ENCODE measurements around the gene LRRC38. TPM values are rescaled to one million over a fixed set of nuclear protein-coding genes. Genes with fewer than 3 reads are reported as not detected.

LRRC38 gene
- total and polyA plus RNA-seq, 2 donors (not counting 1 experiment from before 2014, with no cell fraction given): not detected

DNA sequence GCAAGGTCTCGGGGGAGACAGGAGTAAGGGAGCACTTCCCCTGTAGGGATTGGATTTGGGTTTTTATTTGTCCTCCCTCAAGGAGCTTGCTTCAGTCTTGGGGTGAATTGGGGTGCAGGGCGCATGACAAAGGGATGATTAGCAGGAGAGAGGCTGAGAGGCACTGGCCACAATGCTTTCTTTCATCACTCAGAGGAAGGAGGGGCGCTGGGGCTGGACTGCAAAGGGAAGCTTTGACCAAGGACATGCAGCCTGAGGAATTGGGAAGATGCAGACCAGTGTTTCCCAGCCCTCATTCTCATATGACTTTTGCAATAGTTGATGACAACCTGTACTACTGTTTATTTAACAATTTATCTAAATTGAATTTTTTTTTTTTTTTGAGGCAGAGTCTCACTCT is 35.7 kb upstream of the LRRC38 start:
- Histone ChIP-seq H3K9ac (ENCODE audit: insufficient read depth, low read length) (no peak overlapping the region), H4K20me1 (ENCODE audit: control insufficient read depth, extremely low read depth, insufficient read depth, low read length) (no peaks in the 10 kb centered on the region), H3K36me3 (ENCODE audit: control insufficient read depth, insufficient read depth, low read length) (no peaks in the 10 kb centered on the region), H3K4me2 (ENCODE audit: extremely low read depth, insufficient read depth, low read length) (no peak overlapping the region), H3K4me3 (replicated peaks in 1 of 4; ENCODE audit: control extremely low read depth in 1 of 4, insufficient read depth in 1 of 4, low read depth in 3 of 4, low read length in 4 of 4) (no peak overlapping the region), H3K27me3 (ENCODE audit: control insufficient read depth, insufficient read depth, low read length) (no peaks in the 10 kb centered on the region), H3K4me1 (ENCODE audit: control insufficient read depth, extremely low read depth, insufficient read depth, low read length) (no peaks in the 10 kb centered on the region), H3K79me2 (ENCODE audit: control insufficient read depth, insufficient read depth, low read length) (no peaks in the 10 kb centered on the region), H3K27ac (ENCODE audit: insufficient read depth, low read length) (no peak overlapping the region), H2AFZ (ENCODE audit: low read length) (no peak overlapping the region), H3K9me3 (ENCODE audit: control insufficient read depth, insufficient read depth, low read depth, low read length) (no peaks in the 10 kb centered on the region)
- DNase-seq (ENCODE audit: low read depth in 2 of 2): no peak
- TF ChIP-seq EZH2 (IDR thresholded peaks at IDR 0.05; ENCODE audit: low read length, missing control alignments): no peak
- TF ChIP-seq, protein P1, sequence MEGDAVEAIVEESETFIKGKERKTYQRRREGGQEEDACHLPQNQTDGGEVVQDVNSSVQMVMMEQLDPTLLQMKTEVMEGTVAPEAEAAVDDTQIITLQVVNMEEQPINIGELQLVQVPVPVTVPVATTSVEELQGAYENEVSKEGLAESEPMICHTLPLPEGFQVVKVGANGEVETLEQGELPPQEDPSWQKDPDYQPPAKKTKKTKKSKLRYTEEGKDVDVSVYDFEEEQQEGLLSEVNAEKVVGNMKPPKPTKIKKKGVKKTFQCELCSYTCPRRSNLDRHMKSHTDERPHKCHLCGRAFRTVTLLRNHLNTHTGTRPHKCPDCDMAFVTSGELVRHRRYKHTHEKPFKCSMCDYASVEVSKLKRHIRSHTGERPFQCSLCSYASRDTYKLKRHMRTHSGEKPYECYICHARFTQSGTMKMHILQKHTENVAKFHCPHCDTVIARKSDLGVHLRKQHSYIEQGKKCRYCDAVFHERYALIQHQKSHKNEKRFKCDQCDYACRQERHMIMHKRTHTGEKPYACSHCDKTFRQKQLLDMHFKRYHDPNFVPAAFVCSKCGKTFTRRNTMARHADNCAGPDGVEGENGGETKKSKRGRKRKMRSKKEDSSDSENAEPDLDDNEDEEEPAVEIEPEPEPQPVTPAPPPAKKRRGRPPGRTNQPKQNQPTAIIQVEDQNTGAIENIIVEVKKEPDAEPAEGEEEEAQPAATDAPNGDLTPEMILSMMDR (conservative IDR thresholded peaks at IDR 0.05 in 1 of 2, IDR thresholded peaks at IDR 0.05 in 1 of 2; ENCODE audit: low read depth in 1 of 2, low read length in 2 of 2): no peak

DNA sequence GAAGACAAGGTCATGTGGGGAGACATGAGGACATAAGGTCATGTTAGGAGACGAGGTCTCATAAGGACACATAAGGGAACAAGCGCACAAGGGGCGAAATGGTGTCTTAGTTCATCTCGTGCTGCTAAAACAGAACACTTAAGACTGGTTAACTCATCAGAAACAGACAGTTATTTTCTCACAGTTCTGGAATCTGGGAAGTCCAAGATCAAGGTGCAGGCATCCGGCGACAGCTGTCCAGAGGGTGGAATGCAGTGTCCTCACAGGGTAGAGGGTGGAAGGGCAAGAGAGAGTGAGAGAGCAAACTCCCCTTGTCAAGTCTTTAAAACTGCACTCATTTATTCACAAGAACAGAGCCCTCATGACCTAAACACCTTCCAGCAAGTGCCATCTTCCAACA is 35.2 kb upstream of the LRRC38 start:
- no peaks in the 10 kb centered on the region for H3K36me3 ChIP-seq (ENCODE audit: control insufficient read depth, insufficient read depth, low read length)
- no peak for TF ChIP-seq EZH2 (IDR thresholded peaks at IDR 0.05; ENCODE audit: low read length, missing control alignments)
- TF ChIP-seq, protein P1 (conservative IDR thresholded peaks at IDR 0.05 in 1 of 2, IDR thresholded peaks at IDR 0.05 in 1 of 2; ENCODE audit: low read depth in 1 of 2, low read length in 2 of 2): no peak
- no peak for DNase-seq (ENCODE audit: low read depth in 2 of 2)
- H3K4me3 ChIP-seq (replicated peaks in 1 of 4; ENCODE audit: control extremely low read depth in 1 of 4, insufficient read depth in 1 of 4, low read depth in 3 of 4, low read length in 4 of 4): no peak overlapping the region
- H4K20me1 ChIP-seq (ENCODE audit: control insufficient read depth, extremely low read depth, insufficient read depth, low read length): no peaks in the 10 kb centered on the region
- H3K9me3 ChIP-seq (ENCODE audit: control insufficient read depth, insufficient read depth, low read depth, low read length): no peaks in the 10 kb centered on the region
- H3K27ac ChIP-seq (ENCODE audit: insufficient read depth, low read length): no peak overlapping the region
- no peak overlapping the region for H3K9ac ChIP-seq (ENCODE audit: insufficient read depth, low read length)
- H2AFZ ChIP-seq (ENCODE audit: low read length): no peak overlapping the region
- H3K4me2 ChIP-seq (ENCODE audit: extremely low read depth, insufficient read depth, low read length): no peak overlapping the region
- H3K27me3 ChIP-seq (ENCODE audit: control insufficient read depth, insufficient read depth, low read length): no peaks in the 10 kb centered on the region
- no peaks in the 10 kb centered on the region for H3K4me1 ChIP-seq (ENCODE audit: control insufficient read depth, extremely low read depth, insufficient read depth, low read length)
- no peaks in the 10 kb centered on the region for H3K79me2 ChIP-seq (ENCODE audit: control insufficient read depth, insufficient read depth, low read length)

- no peaks in the 10 kb centered on the region for H3K36me3 ChIP-seq (ENCODE audit: control insufficient read depth, insufficient read depth, low read length)
- no peak overlapping the region for H3K4me3 ChIP-seq (replicated peaks in 1 of 4; ENCODE audit: control extremely low read depth in 1 of 4, insufficient read depth in 1 of 4, low read depth in 3 of 4, low read length in 4 of 4)
- H3K79me2 ChIP-seq (ENCODE audit: control insufficient read depth, insufficient read depth, low read length): no peaks in the 10 kb centered on the region
- DNase-seq (ENCODE audit: low read depth in 2 of 2): no peak
- H4K20me1 ChIP-seq (ENCODE audit: control insufficient read depth, extremely low read depth, insufficient read depth, low read length): no peaks in the 10 kb centered on the region
- no peak for TF ChIP-seq EZH2 (IDR thresholded peaks at IDR 0.05; ENCODE audit: low read length, missing control alignments)
- TF ChIP-seq, protein P1 (conservative IDR thresholded peaks at IDR 0.05 in 1 of 2, IDR thresholded peaks at IDR 0.05 in 1 of 2; ENCODE audit: low read depth in 1 of 2, low read length in 2 of 2): no peak
- no peaks in the 10 kb centered on the region for H3K4me1 ChIP-seq (ENCODE audit: control insufficient read depth, extremely low read depth, insufficient read depth, low read length)
- no peak overlapping the region for H3K27ac ChIP-seq (ENCODE audit: insufficient read depth, low read length)
- H3K27me3 ChIP-seq (ENCODE audit: control insufficient read depth, insufficient read depth, low read length): no peaks in the 10 kb centered on the region
- no peaks in the 10 kb centered on the region for H3K9me3 ChIP-seq (ENCODE audit: control insufficient read depth, insufficient read depth, low read depth, low read length)
- no peak overlapping the region for H2AFZ ChIP-seq (ENCODE audit: low read length)
- H3K9ac ChIP-seq (ENCODE audit: insufficient read depth, low read length): no peak overlapping the region
- H3K4me2 ChIP-seq (ENCODE audit: extremely low read depth, insufficient read depth, low read length): no peak overlapping the region
These were observed 34.5 kb upstream of the LRRC38 start for GRCh38 chr1:13548281-13548680.
